ENCODE data around the gene FHL1. TPM values are rescaled to one million over a fixed set of nuclear protein-coding genes. Genes with fewer than 3 reads are reported as not detected.
A peak's percentile ranks its signal among the peaks of the same experiment; 100 is the strongest.

Gene FHL1
- total RNA-seq, 1 donor from 2014 or later = 37.3 TPM

- H3K4me3 ChIP-seq (ENCODE audit: low read depth, low read length) = no peak overlapping the region
- no peaks in the 10 kb centered on the region for H3K36me3 ChIP-seq (ENCODE audit: control insufficient read depth, insufficient read depth, low read length)
- peak; percentile 50 for TF ChIP-seq CTCF (IDR thresholded peaks at IDR 0.05; ENCODE audit: insufficient read depth, low read length, poor library complexity, severe bottlenecking)
- no peak for DNase-seq (ENCODE audit: low read depth)
- H3K27me3 ChIP-seq (ENCODE audit: control insufficient read depth, insufficient read depth, low read length) = no peaks in the 10 kb centered on the region
Observed at GRCh38 chrX:136209016-136209738, 61.8 kb downstream of the FHL1 start.

- no peaks in the 10 kb centered on the region for H3K27me3 ChIP-seq (ENCODE audit: control insufficient read depth, insufficient read depth, low read length)
- TF ChIP-seq CTCF (IDR thresholded peaks at IDR 0.05; ENCODE audit: insufficient read depth, low read length, poor library complexity, severe bottlenecking) = no peak
- H3K4me3 ChIP-seq (ENCODE audit: low read depth, low read length) = no peak overlapping the region
- no peak for DNase-seq (ENCODE audit: low read depth)
- H3K36me3 ChIP-seq (ENCODE audit: control insufficient read depth, insufficient read depth, low read length) = no peaks in the 10 kb centered on the region
Observed at GRCh38 chrX:136209751-136210150, 62.4 kb downstream of the FHL1 start.

GRCh38 chrX:136210243-136210642 is 62.9 kb downstream of the FHL1 start:
- H3K36me3 ChIP-seq (ENCODE audit: control insufficient read depth, insufficient read depth, low read length) = no peaks in the 10 kb centered on the region
- no peak for DNase-seq (ENCODE audit: low read depth)
- no peak for TF ChIP-seq CTCF (IDR thresholded peaks at IDR 0.05; ENCODE audit: insufficient read depth, low read length, poor library complexity, severe bottlenecking)

GRCh38 chrX:136210806-136211205 is 63.5 kb downstream of the FHL1 start:
- DNase-seq (ENCODE audit: low read depth) = no peak
- Histone ChIP-seq H3K27me3 (ENCODE audit: control insufficient read depth, insufficient read depth, low read length) (no peaks in the 10 kb centered on the region), H3K36me3 (ENCODE audit: control insufficient read depth, insufficient read depth, low read length) (no peaks in the 10 kb centered on the region), H3K4me3 (ENCODE audit: low read depth, low read length) (no peak overlapping the region)
- TF ChIP-seq CTCF (IDR thresholded peaks at IDR 0.05; ENCODE audit: insufficient read depth, low read length, poor library complexity, severe bottlenecking) = no peak

More at GRCh38 chrX:136210243-136210642, 62.9 kb downstream of the FHL1 start:
- Histone ChIP-seq H3K4me3 (ENCODE audit: low read depth, low read length) (no peak overlapping the region), H3K27me3 (ENCODE audit: control insufficient read depth, insufficient read depth, low read length) (no peaks in the 10 kb centered on the region)

- TF ChIP-seq CTCF (IDR thresholded peaks at IDR 0.05; ENCODE audit: insufficient read depth, low read length, poor library complexity, severe bottlenecking) = no peak
- no peak for DNase-seq (ENCODE audit: low read depth)
- H3K27me3 ChIP-seq (ENCODE audit: control insufficient read depth, insufficient read depth, low read length) = no peaks in the 10 kb centered on the region
- no peak overlapping the region for H3K4me3 ChIP-seq (ENCODE audit: low read depth, low read length)
- no peaks in the 10 kb centered on the region for H3K36me3 ChIP-seq (ENCODE audit: control insufficient read depth, insufficient read depth, low read length)
Observed at GRCh38 chrX:136211766-136212556, 64.6 kb downstream of the FHL1 start.

Data from kidney epithelial cell (primary cell).